Hippocampal formation (tissue), 2 donors: Measurements from ENCODE around the gene EPHB1.
"Not testable (repeated sequence)": the region's sequence is repeated elsewhere in the genome, so short reads cannot be mapped to it uniquely, and the experiment has no call there.

ENCODE experiments used
- DNase-seq, 2 donors: peaks; one replicate each; lab custom pipeline; 2025; lab: John Stamatoyannopoulos, UW

The EPHB1 gene

DNA sequence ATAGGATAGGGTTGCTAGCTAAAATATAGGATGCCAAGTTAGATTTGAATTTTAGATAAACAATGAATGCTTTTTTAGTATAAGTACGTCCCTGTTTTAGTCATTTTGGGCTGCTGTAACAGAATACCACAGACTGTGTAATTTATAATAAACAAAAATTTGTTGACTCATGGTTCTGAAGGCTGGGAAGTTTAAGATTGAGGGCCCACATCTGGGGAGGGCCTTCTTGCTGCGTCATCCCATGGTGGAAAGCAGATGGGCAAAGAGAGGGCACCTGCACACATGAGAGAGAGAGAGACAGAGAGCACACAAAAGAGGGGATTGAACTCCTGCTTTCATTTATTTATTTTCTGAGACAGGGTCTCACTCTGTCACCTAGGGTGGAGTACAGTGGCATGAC is 246.5 kb downstream of the EPHB1 start:
- no peak for DNase-seq

DNA sequence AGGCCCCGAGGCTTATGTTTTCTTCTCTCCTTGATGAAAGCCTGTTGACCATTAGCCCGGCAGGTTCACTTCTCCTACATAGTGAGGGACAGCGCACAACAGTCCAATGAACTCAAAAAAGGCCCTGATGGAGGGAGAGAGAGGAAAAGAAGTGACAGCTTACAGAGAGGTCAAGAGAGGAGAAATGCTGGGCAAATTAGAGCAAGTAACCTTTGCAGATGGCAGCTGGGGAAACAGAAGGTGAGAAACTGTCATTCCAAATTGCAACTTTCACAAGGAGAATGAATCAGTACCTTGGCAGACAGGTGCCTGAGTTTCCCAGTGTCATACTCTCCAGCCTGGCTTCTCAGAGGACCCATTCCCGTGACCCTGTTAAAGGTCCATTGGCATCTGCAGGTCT is 252.0 kb downstream of the EPHB1 start:
- DNase-seq, result no peak

DNA sequence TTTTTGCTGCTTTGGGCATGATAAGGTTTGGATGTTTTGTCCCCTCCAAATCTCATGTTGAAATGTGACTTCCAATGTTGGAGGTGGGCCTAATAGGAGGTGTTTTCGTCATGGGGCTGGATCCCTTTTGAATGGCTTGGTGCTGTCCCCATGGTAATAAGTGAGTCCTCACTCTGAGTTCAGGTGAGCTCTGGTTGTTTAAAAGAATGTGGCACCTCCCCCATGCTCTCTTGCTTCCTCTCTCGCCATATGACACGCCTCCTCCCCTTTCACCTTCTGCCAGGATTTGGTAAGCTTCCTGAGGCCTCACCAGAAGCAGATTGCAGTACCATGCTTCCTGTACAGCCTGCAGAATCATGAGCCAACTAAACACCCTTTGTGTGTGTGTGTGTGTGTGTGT is 255.5 kb downstream of the EPHB1 start:
- DNase-seq, result no peak

GRCh38 chr3:135051409-135051973 is 256.4 kb downstream of the EPHB1 start:
- no peak for DNase-seq

- DNase-seq, result no peak
These were observed 260.4 kb downstream of the EPHB1 start for GRCh38 chr3:135055449-135055848.

- DNase-seq, result no peak
These were observed 261.1 kb downstream of the EPHB1 start for GRCh38 chr3:135056084-135056730.

DNA sequence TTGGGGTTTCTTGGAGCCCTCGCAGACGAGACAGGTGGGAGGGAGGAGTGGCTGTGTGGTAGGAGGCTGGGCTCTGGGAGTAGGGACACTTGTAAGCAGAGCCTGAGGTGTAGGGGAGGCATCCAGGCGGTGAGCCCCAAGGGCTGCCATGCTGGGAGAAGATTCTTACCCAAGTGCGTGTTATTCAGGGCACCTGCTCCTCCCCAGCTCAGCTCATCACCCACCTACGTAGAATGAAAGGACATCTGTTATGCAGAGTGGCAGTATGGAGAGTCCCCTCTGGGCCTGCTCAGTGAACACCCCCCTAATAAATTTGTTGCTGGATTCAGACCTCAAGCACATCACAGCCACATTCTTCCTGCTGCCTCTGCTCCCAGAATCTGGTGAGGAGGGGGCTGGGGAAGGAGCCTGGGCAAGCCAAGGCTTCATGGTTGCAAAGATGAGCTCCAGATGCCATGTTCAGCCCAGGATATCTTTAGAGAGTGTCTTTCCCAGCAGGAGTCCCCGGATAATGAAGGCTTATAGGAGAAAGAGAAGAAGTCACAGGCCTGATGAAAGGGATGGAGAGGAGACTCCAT is 261.8 kb downstream of the EPHB1 start:
- DNase-seq, result peak in 1 of 2 donors; percentile 3

DNA sequence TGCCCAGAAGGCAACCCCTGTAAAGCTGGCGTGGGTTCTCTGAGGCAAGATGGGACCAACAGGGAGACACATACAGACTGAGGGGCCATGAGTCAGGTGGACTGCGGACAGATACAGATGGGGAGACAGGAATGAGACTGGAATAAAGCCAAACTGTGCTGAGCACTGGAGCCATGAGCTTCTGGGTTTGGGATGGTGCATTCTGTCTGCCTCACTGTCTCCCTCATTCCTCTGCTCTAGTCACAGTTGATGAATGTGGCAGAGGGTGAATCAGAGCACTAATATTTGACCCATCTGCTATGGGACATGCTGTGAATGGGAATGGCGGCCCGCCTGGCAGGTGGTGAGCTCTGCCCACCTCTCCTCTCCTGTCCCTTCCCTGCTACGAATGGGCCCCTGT is 262.9 kb downstream of the EPHB1 start:
- DNase-seq, result no peak

DNA sequence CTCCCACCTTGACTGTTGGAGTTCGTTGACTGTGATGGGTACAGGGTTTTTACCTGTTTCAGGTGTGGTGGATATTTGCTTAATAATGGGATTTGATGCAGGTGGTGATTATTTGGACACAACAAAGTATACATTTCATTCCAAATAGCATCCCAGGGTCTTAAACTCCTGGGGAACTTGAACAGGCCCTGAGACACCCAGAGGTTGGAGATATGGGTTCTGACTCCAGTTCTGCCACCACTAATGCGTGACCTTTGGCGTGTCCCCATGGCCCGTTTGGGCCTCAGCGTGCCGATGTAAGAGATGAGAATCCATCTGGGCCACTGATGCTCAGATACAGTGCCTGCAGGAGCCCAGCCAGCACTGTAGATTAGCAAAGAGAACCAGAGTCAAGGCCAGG is 264.5 kb downstream of the EPHB1 start:
- no peak for DNase-seq

DNA sequence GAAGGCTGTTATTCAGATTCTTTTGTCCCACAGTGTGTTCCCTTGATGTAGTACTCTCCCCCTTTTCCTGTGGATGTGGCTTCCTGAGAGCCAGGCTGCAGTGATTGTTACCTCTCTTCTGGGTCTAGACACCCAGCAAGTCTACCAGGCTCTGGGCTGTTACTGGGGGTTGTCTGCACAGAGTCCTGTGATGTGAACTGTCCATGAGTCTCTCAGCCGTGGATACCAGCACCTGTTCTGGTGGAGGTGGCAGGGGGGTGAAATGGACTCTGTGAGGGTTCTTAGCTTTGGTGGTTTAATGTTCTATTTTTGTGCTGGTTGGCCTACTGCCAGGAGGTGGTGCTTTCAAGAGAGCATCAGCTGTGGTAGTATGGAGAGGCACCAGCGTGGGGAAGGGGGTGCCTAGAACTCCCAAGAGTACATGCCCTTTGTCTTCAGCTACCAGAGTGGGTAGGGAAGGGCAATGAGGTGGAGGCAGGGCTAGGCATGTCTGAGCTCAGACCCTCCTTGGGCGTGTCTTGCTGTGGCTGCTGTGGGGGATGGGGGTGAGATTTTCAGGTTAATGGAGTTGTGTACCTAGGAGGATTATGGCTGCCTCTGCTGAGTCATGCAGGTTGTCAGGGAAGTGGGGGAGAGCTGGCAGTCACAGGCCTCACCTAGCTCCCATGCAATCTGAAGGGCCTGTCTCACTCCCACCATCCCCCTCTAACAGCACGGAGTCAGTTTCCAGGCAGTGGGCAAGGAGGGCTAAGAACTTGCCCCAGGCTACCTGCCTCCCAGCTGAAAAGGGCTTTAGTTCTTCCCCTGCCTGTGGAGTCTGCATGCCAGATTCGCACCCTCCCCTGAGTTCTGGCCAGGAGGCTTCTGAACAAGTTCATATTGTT is 272.0 kb downstream of the EPHB1 start:
- not testable (repeated sequence) for DNase-seq

DNA sequence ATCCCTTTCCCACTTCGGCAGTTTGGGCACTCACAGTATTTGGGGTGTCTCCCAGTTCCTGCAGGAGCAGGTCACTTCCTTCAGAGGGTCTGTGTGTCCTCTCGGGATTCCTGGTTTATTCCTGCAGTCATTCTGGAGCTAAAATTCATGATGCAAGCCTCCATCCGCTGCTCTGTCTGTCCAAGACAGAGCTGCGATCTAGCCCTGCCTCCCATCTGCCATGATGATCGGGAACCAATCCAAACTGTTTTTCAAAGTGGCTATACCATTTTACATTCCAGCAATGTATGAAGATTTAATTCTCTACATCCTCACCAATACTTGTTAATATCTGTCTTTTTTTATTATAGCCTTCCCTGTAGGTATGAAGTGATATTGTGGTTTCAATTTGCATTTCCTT is 273.0 kb downstream of the EPHB1 start:
- DNase-seq, result no peak

- no peak for DNase-seq
These were observed 274.3 kb downstream of the EPHB1 start for GRCh38 chr3:135069406-135069805.

- no peak for DNase-seq
These were observed 276.4 kb downstream of the EPHB1 start for GRCh38 chr3:135071483-135071882.

GRCh38 chr3:135072431-135072830 is 277.4 kb downstream of the EPHB1 start:
- DNase-seq, result no peak

DNA sequence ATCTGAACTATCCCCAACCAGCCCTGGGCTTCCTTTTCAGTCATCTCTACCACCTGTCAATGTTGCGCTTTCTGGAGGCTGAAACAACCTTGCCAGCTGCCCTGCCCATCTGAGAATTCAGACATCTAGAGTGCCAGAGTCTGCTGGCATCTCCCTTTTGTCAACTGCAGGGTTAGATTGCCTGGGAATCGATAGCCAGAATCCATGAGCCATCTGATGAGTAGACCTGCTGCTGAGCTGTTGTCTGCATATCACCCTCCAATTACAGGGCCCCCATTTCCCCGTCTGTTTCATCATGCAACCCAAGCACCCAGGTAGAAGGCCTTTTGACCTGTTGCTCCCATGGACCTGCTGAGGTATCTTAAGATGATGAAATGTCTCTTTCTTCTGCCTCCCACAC is 280.1 kb downstream of the EPHB1 start:
- DNase-seq, result no peak

DNA sequence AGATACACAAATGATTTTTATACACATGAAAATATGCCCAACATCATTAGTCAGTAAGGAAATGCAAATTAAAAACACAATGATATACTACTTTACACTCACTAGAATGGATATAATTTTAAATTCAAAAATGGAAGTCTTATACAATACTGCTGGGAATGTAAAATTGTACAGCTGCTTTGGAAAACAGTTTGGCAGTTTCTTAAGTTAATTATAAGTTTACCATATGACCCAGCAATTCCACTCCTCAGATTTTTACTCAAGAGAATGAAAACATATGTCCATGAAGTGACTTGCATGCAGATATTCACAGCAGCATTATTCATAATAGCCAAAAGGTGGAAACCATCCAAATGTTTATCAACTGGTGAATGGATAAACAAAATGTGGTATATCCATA is 281.3 kb downstream of the EPHB1 start:
- DNase-seq, result no peak

DNA sequence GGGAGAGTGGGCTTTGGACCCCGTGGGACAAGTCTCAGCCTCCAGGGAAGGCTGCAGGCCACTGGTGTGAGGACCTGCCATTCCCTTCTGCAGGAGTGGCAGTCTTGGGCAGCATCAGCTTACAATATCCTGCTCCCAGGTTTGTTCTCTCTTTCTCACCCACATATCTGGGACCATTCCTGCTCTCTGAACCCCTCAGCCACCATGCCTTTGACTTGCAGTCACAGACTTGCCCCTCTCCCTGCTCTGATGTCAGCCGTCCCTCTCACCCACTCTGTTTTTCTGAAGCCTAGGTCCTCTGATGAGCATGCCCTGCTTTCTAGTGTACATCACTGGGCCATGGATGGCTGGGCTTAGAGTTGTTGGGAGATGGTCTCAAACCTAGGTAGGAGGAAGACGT is 282.1 kb downstream of the EPHB1 start:
- no peak for DNase-seq

GRCh38 chr3:135078283-135078682 is 283.2 kb downstream of the EPHB1 start:
- no peak for DNase-seq

- no peak for DNase-seq
These were observed 284.0 kb downstream of the EPHB1 start for GRCh38 chr3:135079095-135079494.

DNA sequence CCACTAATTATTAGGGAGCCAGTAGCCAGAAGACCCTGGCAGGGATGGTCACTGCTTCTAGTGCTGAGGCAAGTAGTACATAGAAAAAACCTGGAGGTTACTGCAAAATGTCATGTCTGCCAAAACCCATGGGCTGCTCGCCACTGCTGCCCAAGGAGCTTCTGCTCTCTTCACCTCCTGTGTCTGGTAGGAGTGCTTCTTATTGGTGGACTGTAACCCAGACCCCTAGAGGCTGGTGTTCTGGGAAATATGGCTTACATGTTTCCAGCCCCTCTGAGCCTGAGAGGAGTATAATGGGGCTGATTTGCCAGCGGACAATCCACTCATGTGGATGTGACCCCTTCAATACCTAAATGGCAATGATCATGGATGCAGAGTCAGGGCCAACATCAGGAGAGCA is 286.4 kb downstream of the EPHB1 start:
- no peak for DNase-seq

DNA sequence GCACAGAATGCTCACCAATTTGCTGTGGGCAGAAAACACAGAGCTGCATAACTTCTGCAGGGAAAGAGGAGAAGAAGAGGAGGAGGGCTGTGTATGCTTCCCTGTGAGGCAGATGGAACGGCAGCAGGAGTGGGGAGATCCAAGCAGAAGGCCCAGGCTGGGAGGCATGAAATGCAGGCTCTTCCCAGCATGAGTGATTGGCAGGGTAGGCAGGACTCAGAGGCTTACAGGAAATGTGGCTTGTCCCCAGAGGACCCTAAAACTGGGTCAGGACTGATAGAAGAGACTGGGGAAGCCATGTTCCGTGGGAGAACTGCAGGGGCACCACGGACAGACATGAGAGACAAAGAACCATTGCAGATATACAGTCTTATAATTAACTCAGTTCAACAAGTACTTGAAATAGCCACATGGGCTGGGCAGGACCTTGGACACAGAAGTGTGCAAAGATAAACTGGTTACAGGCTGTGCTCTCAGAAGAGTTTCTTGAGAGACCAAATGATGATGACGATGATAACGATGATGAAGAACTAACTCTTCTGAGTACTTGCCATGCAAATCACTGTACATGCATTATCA is 286.9 kb downstream of the EPHB1 start:
- peak in 1 of 2 donors; percentile 13 for DNase-seq

GRCh38 chr3:135082706-135083105 is 287.6 kb downstream of the EPHB1 start:
- DNase-seq, result no peak
